GM18861 (cell line): ENCODE data around the gene MRPL32.

ENCODE experiments used
- ATAC-seq: cut with Tn5 transposase; IDR thresholded peaks from one replicate; pipeline ENCODE4 v1.9.1; 2021; ENCODE audit not compliant: unreplicated experiment

The MRPL32 gene

DNA sequence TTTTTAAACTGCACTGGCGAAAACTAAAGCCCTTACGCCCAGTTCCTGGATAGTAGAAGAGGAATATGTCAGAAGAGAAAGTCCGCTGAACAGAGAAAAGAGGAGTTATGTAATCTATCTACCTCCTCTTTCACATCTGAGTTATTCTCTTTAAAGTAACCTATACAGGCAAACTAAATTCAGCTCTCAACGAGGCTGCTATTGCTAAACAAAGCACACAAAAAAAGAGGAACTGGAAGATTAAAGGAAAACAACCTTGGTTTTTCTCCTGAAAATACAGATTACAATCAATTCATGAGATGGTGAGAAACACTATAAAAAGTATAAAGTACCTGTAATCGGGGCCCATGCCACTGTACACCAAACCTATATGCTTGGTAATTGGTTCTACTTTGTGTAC, 6.0 kb upstream of the MRPL32 start:
- no peak for ATAC-seq

DNA sequence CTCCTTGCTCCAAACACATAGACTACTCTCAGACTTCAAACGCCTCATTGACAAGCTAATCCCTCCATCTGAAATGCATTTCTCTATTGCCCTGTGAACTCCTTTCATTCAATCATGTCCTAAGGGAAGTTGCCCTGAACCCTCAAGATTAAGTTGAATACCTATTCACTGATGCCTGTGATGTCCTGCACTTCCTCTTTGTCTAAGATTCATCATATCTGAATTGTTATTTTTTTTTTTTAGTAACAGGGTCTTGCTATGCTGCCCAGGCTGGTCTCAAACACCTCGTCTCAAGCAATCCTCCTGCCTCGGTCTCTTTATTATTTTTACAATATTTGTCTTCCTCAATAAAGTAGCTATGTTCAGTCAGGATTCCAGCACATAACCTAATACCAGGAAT, 3.4 kb upstream of the MRPL32 start:
- ATAC-seq: no peak

DNA sequence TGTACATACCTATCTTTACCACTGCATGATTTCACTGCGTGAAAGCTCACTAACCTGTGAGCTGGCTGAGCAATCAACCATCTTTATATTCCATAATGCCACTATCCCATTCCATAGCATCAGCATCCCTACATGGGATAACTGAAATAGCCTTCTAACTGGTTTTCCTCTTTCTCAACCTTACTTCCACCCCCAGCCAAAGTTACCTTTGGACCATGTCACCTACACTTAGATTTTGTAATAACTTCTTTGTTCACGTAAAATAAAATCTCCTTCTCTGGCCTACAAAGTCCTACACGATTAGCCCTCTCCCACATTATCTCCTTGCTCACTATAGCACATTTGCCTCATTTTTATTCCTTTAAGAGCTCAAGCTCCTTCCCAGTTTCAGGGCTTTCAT, 2.7 kb upstream of the MRPL32 start:
- no peak for ATAC-seq

DNA sequence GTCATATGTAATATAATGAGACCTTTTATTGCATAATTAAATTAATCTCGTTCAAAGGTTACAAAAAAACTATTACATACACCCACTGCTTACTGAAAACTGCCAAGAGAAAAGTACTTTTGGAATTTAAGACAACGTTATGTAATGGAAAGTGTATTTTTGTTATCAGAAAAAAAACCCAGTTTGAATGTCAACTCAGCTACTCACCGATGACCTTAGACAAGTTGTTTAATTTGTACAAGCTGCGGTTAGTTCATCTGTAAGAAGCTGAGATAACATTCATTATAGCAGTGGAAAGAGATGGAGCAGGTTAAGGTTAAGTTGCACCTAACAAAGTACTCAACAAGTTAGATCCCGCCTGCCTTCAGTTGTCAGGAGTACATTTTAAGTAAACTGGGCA, 1.3 kb upstream of the MRPL32 start:
- no peak for ATAC-seq

DNA sequence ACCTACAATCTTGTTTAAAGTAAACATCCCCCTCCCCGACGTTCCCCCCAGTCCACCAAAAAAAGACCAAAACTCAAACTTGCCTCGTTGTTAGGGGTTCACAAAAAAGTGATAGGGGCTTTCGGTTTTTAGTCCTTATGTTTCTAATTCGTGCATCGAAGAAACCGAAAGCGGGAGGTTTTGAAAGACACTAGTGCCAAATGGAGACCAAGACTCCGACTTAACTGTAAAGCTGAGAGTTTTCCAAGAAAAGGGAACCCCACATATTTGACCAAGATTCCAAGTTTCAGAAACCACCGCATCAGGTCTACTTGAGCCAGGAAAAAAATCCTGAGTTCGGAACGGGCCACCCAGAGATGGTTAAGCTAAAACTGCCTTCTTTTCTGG, 736 bp upstream of the MRPL32 start:
- ATAC-seq: no peak

DNA sequence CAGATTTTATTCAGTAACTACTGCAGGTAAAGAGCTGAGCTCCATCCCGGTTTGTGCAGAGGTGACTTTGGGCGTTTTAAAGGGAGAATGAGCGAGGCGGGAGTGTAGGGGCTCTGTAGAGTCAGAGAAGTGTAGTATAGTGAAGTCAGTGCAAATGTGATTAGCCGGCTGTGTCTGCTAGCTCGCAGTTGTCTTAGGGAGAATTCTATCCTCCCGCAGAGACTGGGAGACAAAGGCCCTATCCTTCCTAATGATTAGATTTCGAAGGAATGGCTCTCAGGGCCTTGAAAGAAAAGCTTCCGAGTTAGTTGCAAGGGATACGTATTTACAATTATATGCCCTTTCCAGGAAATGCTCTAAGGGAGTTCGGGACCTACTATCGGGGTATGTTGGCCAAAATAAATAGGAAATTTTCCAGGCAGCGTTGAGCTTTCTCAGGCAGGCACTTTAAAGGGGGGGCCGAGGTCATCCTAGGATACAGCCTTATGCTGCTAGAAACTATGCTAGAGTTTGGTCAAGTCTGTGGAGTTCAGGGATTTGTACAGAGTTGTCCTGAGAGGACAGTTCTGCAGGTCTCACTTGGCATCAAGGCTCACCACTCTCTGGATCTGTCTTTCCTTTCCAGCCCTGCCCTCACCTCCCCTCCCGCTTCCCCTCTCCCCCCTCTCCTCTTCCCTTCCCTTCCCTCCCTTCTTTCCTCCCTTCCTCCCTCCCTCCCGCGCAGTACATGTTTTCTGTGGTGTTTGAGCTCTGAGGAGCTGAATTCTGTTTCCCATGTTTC, 825 bp downstream of the MRPL32 start:
- no peak for ATAC-seq

DNA sequence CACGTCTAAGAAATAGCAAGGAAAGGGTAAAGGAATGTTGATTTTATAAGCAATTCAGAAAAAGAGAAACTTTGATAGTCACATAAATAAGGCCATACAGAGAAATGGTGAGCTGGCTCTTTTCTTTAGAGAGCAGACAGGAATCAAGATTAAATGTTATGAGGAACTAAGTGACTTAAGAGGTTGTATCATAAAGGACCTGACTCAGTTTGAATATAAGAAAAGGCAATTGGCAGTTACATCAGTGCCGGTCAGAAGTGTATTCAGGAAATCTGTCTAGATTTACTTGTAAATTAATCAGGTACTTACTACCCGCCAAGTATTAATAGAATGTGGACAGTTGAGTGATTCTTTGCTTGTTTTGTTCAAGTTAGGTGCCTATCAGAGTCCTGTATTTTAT, 2.1 kb downstream of the MRPL32 start:
- ATAC-seq: no peak

DNA sequence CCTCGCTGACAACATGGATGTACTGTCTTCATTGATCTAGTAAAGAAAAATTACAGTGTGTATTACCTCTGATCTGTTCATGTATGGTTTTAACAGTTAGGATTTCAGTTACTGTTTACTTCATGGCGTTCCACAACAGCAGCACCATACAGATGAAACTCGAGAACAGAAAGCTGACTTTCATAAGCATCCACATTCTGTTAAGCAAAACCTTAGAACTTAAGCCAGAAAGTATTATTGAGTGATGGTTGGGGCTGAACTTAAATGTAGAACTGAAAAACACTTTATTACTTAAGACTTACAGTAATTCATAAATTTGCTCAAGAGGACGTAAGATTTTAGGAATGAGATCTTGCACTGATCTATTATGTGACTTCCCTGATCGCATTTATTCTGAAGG, 3.7 kb downstream of the MRPL32 start:
- no peak for ATAC-seq

DNA sequence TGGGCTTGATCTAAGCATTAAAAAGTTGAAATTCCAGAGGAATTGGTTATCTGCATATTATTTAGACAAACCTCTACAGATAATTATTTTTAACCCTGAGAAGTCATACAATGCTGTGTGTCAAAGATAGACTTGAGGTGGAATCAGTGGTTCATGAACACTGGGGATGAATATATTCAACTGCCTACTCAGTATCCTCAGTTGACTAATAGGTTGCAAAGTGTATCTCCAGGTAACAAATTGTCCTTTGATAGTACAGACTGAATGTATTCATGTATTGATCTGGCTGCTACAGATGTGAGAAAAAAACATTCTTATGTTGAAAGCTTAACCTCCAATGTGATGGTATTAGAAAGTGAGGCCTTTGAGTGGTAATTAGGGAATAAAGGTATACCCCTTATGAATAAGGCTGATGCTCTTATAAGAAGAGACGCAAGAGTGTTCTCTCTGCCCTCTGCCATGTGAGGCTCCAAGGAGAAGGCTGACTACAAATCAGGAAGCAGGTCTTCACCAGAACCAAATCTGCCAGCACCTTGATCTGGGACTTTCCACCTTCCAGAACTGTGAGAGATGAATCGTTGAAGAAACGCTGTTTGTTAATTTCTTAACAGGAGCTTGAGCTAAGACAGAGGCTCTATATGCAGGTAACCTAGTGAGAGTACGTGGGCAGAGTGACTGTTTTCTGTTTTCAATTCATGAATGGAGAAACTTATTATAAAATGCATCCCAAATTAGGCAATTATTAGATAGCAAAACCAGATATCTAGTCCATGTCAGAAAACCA, 7.5 kb downstream of the MRPL32 start:
- no peak for ATAC-seq

DNA sequence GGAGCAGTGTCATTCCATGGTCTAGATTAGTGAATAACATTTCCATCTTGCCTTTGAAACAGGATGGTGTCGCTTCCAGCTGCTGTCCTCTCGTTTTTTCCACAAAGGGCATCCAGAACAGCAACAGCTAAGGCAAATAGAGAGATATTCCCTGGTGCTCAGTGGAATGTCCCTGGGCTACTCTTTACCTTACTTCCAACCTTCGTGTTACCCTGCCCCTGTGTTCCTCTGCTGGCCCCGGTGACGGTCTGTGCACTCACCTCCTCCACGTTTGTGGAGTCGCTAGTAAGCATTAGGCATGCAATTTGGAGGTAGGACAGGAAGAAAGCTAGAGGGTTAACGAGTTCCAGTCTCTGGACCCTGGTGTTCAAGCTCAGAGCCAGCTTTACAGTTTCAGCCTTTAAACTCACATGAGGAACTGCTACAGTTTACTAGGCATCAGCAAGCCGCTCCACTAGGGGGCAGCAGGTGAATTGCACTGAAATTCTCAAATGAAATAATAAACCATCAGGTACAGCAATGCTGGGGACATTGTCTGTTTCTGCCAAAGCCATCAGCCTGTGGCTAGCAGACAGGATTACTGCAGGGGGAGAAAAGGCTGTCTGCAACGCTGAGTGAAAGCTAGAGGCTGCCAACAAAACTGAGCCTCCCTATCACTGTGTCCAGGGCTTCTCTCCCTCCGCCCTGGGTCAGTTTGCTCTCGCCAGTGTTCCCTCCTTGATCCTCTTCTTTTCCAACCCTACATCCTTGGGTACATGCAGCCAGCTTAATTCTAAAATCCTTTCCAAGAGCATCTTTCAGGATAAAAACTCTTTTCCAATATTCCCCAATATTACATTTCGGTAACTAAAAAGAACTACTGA, 9.0 kb downstream of the MRPL32 start:
- peak; percentile 59 for ATAC-seq

DNA sequence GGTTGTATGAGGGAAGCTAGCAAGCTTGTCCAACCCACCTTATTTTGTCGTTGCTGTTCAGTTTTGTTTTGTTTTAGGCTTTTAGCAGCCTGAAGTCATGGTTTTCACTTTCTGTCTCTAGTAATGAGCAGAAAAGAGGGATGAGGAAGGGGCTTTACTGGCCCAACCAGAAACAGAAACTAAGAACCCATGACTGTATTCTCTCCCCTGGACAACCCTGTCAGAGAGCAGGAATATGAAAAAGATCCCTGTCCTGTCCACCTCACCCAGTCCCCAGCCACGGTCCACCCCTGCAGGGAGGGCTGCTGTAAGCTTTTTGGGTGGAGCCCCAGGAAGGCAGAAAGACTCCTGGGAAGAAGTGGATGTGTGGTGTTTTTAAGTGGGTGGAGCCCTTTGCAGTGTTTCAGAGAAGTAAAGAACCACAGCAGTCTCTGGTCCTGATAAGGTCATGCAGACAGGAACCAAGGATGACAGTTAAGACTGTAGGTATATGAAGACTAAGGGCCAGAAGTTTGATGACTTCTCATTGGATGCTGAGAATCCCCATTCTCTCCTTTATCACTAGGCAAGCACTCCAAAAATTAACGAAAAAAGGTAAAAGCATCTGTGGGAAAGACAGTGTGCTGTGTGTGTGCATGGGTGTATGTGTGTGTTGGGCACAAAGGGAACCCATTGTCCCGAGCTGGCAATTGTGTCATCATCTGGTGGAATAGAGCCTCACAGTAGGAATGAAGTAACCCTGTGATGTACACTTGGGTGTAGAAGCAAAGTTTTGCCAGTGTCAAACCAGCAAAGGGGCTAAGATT, 13.8 kb downstream of the MRPL32 start:
- no peak for ATAC-seq

DNA sequence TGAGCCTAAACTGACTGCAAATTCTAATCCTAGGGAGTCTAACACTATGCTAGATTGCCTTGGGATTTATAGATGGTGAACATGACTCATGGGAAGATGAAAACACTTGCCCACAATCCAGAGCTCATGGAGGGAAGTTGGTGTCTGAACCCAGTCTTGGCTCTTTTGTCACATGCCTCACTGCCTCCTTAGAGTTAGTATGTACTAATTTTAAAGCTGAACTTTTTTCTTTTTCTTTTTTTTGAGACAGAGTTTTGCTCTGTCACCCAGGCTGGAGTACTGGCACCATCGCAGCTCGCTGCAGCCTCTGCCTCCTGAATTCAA, 14.4 kb downstream of the MRPL32 start:
- no peak for ATAC-seq

DNA sequence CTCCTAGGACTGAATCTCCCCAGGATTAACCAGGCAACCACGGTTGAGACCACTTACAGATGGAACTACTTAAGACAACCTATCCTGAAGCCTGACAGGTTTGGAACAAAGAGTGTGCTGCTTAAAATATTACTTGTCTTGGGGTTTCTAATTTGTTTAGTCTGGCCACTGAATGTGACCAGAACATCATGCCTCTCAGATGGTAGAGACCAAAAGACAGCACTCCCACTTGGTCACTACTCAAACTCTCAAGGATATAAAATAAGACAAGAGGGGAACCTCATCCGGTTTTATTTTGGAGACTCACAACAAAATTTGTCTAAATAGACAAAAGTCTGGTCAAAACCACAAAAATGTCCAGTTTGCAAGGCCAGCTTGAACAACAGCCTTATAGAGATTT, 15.3 kb downstream of the MRPL32 start:
- no peak for ATAC-seq

DNA sequence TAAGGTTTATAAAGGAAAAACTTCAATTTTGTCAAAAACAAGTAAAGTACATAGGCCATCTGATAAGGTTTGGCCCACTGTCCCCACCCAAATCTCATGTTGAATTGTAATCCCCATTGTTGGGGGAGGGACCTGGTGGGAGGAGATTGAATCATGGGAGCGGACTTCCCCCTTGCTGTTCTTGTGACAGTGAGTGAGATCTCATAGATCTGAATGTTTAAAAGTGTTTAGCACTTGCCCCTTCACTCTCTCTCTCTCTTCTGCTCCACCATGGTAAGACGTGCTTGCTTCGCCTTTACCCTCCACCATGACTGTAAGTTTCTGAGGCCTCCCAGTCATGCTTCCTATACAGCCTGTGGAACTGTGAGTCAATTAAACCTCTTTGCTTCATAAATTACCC, 18.2 kb downstream of the MRPL32 start:
- ATAC-seq: no peak

DNA sequence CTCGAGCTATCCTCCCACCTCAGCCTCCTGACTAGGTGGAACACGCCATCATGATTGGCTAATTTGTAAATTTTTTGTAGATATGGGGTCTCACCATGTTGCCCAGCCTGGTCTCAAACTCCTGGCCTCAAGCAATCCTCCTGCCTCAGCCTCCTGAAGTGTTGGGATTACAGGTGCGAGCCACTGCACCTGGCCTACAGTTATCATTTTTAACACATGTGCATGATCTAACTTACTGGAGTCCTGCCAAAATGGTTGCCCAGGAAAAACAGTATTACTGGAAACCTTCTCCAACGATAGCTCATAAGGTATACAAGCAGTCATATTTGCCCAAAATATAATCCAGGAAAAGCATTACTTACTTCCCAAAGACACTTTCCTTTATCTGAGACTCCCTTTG, 20.2 kb downstream of the MRPL32 start:
- ATAC-seq: no peak

DNA sequence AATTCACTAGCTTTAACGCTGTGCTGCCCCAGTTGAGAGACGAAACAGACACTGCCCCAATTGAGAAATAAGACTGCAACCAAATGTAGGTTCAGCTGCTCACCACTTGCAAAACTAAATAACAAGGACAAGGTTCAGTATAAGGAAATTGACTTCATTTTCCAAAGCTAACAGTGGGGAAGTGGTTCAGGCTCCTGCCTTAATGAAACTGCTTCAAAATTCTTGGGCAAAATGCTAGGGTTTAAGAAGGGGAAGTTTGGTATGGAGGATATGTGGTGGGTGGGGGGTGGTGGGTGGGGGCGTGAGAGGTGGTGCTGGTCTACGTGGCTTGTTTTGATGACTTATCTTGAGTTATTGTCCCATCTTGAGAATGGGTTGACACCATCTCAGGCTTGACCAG, 21.8 kb downstream of the MRPL32 start:
- no peak for ATAC-seq

DNA sequence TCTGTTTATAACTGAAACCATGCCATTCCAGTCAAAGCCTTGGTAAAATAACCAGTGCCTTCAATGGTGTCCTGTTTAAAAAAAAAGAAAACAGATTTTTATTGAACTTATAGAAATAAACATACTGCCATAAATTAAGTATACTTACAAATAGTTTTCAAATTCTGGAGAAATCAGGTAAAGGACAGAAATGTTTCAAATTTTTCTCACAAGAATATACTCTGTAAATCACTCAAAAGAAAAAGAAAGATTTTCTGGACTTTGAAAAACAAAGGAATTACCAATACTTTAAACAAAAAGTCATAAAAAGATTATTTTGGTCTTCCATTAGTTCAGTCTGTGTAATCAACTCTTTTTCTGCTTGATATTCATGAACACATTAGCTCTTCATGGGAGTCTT, 23.9 kb downstream of the MRPL32 start:
- no peak for ATAC-seq

DNA sequence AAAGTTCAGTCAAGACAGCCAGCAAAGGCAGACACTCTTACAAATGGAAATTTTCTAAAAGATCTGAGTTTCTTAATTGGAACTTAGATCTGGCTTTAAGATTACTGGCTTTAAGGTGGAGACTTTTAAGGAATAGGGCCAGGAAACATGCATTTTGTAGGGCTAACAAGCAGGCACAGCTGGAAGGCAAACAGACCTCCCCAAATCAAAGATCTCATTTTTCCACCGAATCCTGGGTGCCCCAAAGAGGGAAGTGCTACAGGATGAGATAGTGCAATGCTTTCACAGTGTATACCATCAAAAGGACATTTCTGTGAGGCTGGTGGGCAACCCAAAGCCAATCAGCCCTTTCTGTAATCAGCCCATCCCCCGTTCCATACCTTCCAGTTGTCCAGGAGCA, 27.4 kb downstream of the MRPL32 start:
- no peak for ATAC-seq

DNA sequence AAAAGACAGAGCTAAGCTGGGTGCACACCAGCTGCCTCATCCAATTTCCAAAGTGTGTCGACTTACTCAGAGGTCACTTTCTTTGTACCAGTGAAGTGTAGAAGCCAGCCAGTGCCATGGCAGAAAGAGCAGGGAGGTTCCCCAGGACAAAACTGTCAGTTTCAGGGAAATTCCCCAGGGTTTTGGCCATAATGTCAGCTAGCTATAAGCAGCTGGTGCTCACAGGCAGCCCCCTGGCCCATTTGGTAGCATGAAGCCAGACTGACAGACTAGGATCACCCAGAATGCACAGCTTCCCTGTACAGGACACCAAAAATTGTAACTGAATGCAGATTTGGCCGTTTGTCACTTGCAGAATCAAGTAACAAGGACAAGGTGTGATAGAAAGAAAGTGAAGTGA, 28.6 kb downstream of the MRPL32 start:
- no peak for ATAC-seq

DNA sequence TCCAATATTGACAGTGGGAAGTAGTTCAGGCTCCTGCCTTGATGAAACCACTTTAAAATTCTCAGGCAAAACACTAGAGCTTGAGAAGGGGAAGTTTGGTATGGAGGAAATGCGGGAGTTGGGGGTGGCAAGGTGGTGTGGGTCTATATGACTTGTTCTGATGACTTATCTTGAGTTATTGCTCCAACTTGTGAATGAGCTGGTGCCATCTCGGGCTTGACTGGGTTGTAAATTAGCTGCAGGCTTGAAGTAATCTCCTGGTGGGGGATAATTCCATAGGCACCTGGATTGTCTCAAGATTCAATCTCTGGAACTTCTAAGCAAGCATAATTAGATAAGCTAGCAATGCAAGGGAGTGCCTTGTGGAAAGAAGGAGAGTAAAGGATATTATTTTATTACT, 29.0 kb downstream of the MRPL32 start:
- no peak for ATAC-seq

DNA sequence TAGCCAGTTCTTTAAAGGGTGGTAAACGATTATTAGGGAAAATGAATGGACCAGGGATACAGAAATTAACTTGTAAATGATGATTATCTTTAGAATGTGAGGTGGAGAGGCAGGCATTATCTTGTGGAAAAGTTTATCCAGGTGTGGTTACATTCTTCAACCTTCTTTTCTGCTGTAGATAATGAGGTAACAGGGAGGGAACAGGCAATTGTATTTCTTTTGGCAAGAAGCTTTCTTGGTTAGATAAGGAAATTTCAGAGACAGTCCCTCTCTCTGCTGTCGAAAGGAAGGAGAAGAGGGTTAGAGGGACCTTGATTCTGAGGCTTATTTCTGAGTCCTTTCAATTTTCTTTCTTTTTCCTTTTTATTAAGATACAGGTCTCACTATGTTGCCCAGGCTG, 32.1 kb downstream of the MRPL32 start:
- ATAC-seq: no peak
